ENCODE results near the gene ACTR5. TPM values are rescaled to one million over a fixed set of nuclear protein-coding genes. Genes with fewer than 3 reads are reported as not detected.

Gene ACTR5
- total RNA-seq, 1 experiment from 2014 or later = 22.0 TPM

Other genes starting within 250 kb of the ACTR5 start
- not detected for gene ADIG, start 167.3 kb upstream of the ACTR5 start, total RNA-seq (2021; ENCODE audit: unreplicated experiment)
- gene ARHGAP40, start 146.7 kb upstream of the ACTR5 start, total RNA-seq (2021; ENCODE audit: unreplicated experiment) = 3.4 TPM
- gene SLC32A1, start 24.0 kb upstream of the ACTR5 start, total RNA-seq (2021; ENCODE audit: unreplicated experiment) = not detected
- 0.52 TPM for gene PPP1R16B, start 57.2 kb downstream of the ACTR5 start, total RNA-seq (2021; ENCODE audit: unreplicated experiment)
- gene FAM83D, start 178.0 kb downstream of the ACTR5 start, total RNA-seq (2021; ENCODE audit: unreplicated experiment) = 51.1 TPM
- gene DHX35, start 213.9 kb downstream of the ACTR5 start, total RNA-seq (2021; ENCODE audit: unreplicated experiment) = 11.2 TPM

Measured in HCT116 (cell line).